Nephron (organoid): ENCODE measurements around the gene RRAS.

Source experiments
- H3K27ac Mint-ChIP-seq, 3 experiments: 2 replicates each; pipeline ENCODE4 v1.8.0; 2020; ENCODE audit warnings: mixed read lengths in 3 of 3, mild to moderate bottlenecking in 2 of 3, moderate library complexity in 1 of 3
- H3K27me3 Mint-ChIP-seq: 2 replicates; pipeline ENCODE4 v1.8.0; 2021; ENCODE audit warnings: low read depth, mild to moderate bottlenecking, moderate library complexity, mixed read lengths
- H3K36me3 Mint-ChIP-seq: 2 replicates; pipeline ENCODE4 v1.8.0; 2020; ENCODE audit warnings: low read depth, mixed read lengths
- H3K4me1 Mint-ChIP-seq: 2 replicates; pipeline ENCODE4 v1.8.0; 2020; ENCODE audit warnings: mixed read lengths
- H3K4me3 Mint-ChIP-seq, 3 experiments: 2 replicates each; pipeline ENCODE4 v1.8.0; 2020; ENCODE audit warnings: mild to moderate bottlenecking in 3 of 3, mixed read lengths in 3 of 3, moderate library complexity in 2 of 3
- H3K9me3 Mint-ChIP-seq: 2 replicates; pipeline ENCODE4 v1.8.0; 2020; ENCODE audit warnings: mixed read lengths
- CTCF ChIP-seq, 3 experiments: fragments of 200-600 bp; sonication (generic); IDR thresholded peaks; one replicate each; pipeline ENCODE4 v1.5.0; 2021; ENCODE audit warnings: antibody characterized with exemption in 3 of 3; ENCODE audit not compliant: unreplicated experiment in 3 of 3

RRAS gene

DNA sequence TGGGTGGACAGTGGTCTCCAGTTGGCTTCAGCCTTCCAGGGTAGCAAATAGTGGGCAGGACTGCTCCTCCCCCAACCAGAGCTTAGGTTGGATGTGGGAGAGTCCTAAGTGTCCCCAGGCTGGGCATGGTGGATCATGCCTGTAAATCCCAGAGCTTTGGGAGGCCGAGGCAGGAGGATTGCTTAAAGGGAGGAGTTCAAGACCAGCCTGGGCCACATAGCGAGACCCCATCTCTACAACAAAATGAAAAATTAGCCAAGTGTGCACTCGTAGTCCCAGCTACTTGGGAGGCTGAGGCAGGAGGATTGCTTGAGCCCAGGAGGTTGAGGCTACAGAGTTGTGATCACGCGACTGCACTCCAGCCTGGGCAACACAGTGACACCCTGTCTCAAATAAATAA lies 7.4 kb downstream of the RRAS start:
- Mint-ChIP-seq H3K4me3 (no peak overlapping the region), H3K36me3 (peaks cover 16% of the 10 kb centered on the region), H3K4me1 (peaks cover 23% of the 10 kb centered on the region), H3K27me3 (peaks cover 11% of the 10 kb centered on the region), H3K9me3 (no peaks in the 10 kb centered on the region), H3K27ac (no peak overlapping the region)
- no peak for TF ChIP-seq CTCF (IDR thresholded peaks at IDR 0.05; ENCODE audit: unreplicated experiment in 3 of 3)

- TF ChIP-seq CTCF (IDR thresholded peaks at IDR 0.05; ENCODE audit: unreplicated experiment in 3 of 3): no peak
- H3K36me3 Mint-ChIP-seq: peaks cover 25% of the 10 kb centered on the region
- peaks cover 21% of the 10 kb centered on the region for H3K4me1 Mint-ChIP-seq
- H3K9me3 Mint-ChIP-seq: no peaks in the 10 kb centered on the region
- H3K27ac Mint-ChIP-seq: no peak overlapping the region
- peaks cover 7% of the 10 kb centered on the region for H3K27me3 Mint-ChIP-seq
- no peak overlapping the region for H3K4me3 Mint-ChIP-seq
Measured at GRCh38 chr19:49631610-49632192, 8.2 kb downstream of the RRAS start.

- no peak for TF ChIP-seq CTCF (IDR thresholded peaks at IDR 0.05; ENCODE audit: unreplicated experiment in 3 of 3)
- Mint-ChIP-seq H3K36me3 (peaks cover 30% of the 10 kb centered on the region), H3K4me3 (no peak overlapping the region), H3K9me3 (no peaks in the 10 kb centered on the region), H3K27me3 (peaks cover 5% of the 10 kb centered on the region), H3K27ac (peak overlapping the region in 2 of 3 experiments; percentile 10 to 60), H3K4me1 (peaks cover 18% of the 10 kb centered on the region)
Measured at GRCh38 chr19:49631014-49631588, 8.8 kb downstream of the RRAS start.

DNA sequence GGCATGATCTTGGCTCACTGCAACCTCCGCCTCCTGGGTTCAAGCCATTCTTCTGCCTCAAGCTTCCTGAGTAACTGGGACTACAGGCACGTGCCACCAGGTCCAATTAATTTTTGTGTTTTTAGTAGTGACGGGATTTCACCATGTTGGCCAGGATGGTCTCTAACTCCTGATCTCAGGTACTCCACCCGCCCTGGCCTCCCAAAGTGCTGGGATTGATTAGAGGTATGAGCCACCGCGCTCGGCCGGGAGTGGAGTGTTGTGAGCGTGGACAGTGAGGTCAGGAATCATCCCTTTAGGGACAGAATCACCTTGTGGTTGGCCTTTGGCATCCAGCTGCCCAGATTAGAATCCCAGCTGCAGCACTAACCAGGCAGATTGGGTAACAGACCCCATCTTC lies 10.3 kb downstream of the RRAS start:
- no peak for TF ChIP-seq CTCF (IDR thresholded peaks at IDR 0.05; ENCODE audit: unreplicated experiment in 3 of 3)
- Mint-ChIP-seq H3K4me1 (peaks cover 7% of the 10 kb centered on the region), H3K27ac (no peak overlapping the region), H3K27me3 (no peaks in the 10 kb centered on the region), H3K4me3 (no peak overlapping the region), H3K9me3 (no peaks in the 10 kb centered on the region), H3K36me3 (peaks cover 35% of the 10 kb centered on the region)

- Mint-ChIP-seq H3K27ac (no peak overlapping the region), H3K27me3 (no peaks in the 10 kb centered on the region), H3K4me1 (peaks cover 7% of the 10 kb centered on the region), H3K4me3 (no peak overlapping the region), H3K9me3 (no peaks in the 10 kb centered on the region), H3K36me3 (peaks cover 62% of the 10 kb centered on the region)
- no peak for TF ChIP-seq CTCF (IDR thresholded peaks at IDR 0.05; ENCODE audit: unreplicated experiment in 3 of 3)
Measured at GRCh38 chr19:49626226-49626625, 13.7 kb downstream of the RRAS start.
